ENCODE data around the gene LRRC7. TPM values are rescaled to one million over a fixed set of nuclear protein-coding genes. Genes with fewer than 3 reads are reported as not detected.
"Not testable (repeated sequence)": the region's sequence is repeated elsewhere in the genome, so short reads cannot be mapped to it uniquely, and the experiment has no call there.

The LRRC7 gene
- total RNA-seq, 3 donors from 2014 or later = not detected

GRCh38 chr1:69861641-69862040 is 293.9 kb downstream of the LRRC7 start:
- Histone ChIP-seq H3K27me3 (no peaks in the 10 kb centered on the region), H3K27ac (no peak overlapping the region), H3K4me3 (no peak overlapping the region), H3K4me1 (no peaks in the 10 kb centered on the region), H3K9me3 (no peaks in the 10 kb centered on the region), H3K36me3 (no peaks in the 10 kb centered on the region)
- TF ChIP-seq CTCF (IDR thresholded peaks at IDR 0.05) = no peak
- no peak for TF ChIP-seq POLR2A (IDR thresholded peaks at IDR 0.05)
- no peak for TF ChIP-seq POLR2AphosphoS5 (IDR thresholded peaks at IDR 0.05)
- DNase-seq (ENCODE audit: low spot score in 2 of 2) = no peak
- intact Hi-C loops (cut with DNase I; ENCODE audit: low total_unique reads) = no loop called here

- Histone ChIP-seq H3K27me3 (no peaks in the 10 kb centered on the region), H3K27ac (no peak overlapping the region), H3K36me3 (no peaks in the 10 kb centered on the region), H3K4me3 (no peak overlapping the region), H3K4me1 (no peaks in the 10 kb centered on the region), H3K9me3 (no peaks in the 10 kb centered on the region)
- intact Hi-C loops (cut with DNase I; ENCODE audit: low total_unique reads) = no loop called here
- DNase-seq (ENCODE audit: low spot score in 2 of 2) = no peak
- TF ChIP-seq CTCF (IDR thresholded peaks at IDR 0.05) (no peak), POLR2A (IDR thresholded peaks at IDR 0.05) (no peak), POLR2AphosphoS5 (IDR thresholded peaks at IDR 0.05) (no peak)
Observed at GRCh38 chr1:69862906-69863305, 295.2 kb downstream of the LRRC7 start.

DNA sequence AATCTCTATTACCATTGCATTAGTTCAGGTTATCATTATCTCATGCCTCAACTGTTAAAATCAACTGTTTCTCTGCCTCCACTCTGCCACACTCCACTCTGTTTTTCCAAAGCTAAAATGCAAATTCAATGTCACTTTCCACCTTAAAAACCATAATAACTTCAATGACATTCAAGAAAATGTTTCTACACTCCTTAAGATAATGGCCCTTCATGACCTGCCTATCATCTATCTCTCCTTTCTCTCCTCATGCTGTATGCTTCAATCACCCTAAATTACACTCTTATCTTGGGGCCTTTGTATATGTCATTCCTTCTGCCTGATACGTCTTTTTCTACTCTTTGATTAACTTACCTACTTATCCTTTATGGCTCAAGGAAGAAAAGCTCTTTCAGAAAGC is 296.0 kb downstream of the LRRC7 start:
- H3K4me1 ChIP-seq = no peaks in the 10 kb centered on the region
- no peak overlapping the region for H3K4me3 ChIP-seq
- H3K27me3 ChIP-seq = no peaks in the 10 kb centered on the region
- TF ChIP-seq POLR2AphosphoS5 (IDR thresholded peaks at IDR 0.05) (no peak), POLR2A (IDR thresholded peaks at IDR 0.05) (no peak), CTCF (IDR thresholded peaks at IDR 0.05) (no peak)
- no peak for DNase-seq (ENCODE audit: low spot score in 2 of 2)
- H3K27ac ChIP-seq = no peak overlapping the region
- no peaks in the 10 kb centered on the region for H3K36me3 ChIP-seq
- no peaks in the 10 kb centered on the region for H3K9me3 ChIP-seq
- intact Hi-C loops (cut with DNase I; ENCODE audit: low total_unique reads) = no loop called here

- Histone ChIP-seq H3K9me3 (no peaks in the 10 kb centered on the region), H3K36me3 (no peaks in the 10 kb centered on the region), H3K27me3 (no peaks in the 10 kb centered on the region), H3K27ac (no peak overlapping the region), H3K4me3 (no peak overlapping the region), H3K4me1 (no peaks in the 10 kb centered on the region)
- no peak for TF ChIP-seq POLR2AphosphoS5 (IDR thresholded peaks at IDR 0.05)
- no peak for TF ChIP-seq POLR2A (IDR thresholded peaks at IDR 0.05)
- TF ChIP-seq CTCF (IDR thresholded peaks at IDR 0.05) = no peak
- no peak for DNase-seq (ENCODE audit: low spot score in 2 of 2)
- intact Hi-C loops (cut with DNase I; ENCODE audit: low total_unique reads) = no loop called here
Observed at GRCh38 chr1:69871412-69871811, 303.7 kb downstream of the LRRC7 start.

DNA sequence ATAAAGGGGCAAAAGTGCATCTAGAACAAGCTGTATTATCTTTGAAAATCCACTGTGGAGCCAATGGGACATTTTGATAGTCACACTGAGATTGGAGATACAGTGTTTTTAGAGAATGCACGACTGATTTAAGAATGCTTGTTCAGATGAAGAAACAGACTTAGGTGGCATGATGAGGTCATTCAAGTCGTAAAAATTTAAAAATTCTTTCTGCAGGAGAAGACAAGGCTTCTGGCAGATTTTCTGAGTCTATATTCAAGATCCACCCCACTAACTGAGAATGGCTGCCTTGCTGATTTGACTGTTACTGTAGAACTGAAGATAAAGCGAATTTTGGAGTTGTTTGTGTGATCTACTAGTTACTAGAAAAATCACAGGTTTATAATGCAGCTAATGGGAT is 310.6 kb downstream of the LRRC7 start:
- no peaks in the 10 kb centered on the region for H3K9me3 ChIP-seq
- intact Hi-C loops (cut with DNase I; ENCODE audit: low total_unique reads) = no loop called here

GRCh38 chr1:69888016-69888415 is 320.3 kb downstream of the LRRC7 start:
- H3K9me3 ChIP-seq = peaks cover 0 to 20% of the 10 kb centered on the region in 2 donors
- DNase-seq (ENCODE audit: low spot score in 2 of 2); intact Hi-C loops (cut with DNase I; ENCODE audit: low total_unique reads); H3K4me3 ChIP-seq; H3K36me3 ChIP-seq; H3K27me3 ChIP-seq; H3K4me1 ChIP-seq; H3K27ac ChIP-seq: not testable (repeated sequence)

More for the DNA sequence above, 310.6 kb downstream of the LRRC7 start:
- TF ChIP-seq POLR2A (IDR thresholded peaks at IDR 0.05) (no peak), POLR2AphosphoS5 (IDR thresholded peaks at IDR 0.05) (no peak), CTCF (IDR thresholded peaks at IDR 0.05) (no peak)
- no peak for DNase-seq (ENCODE audit: low spot score in 2 of 2)
- Histone ChIP-seq H3K36me3 (no peaks in the 10 kb centered on the region), H3K4me1 (no peaks in the 10 kb centered on the region), H3K27me3 (no peaks in the 10 kb centered on the region), H3K4me3 (no peak overlapping the region), H3K27ac (no peak overlapping the region)

Data from breast epithelium (tissue), 4 donors.